Activated naive CD8-positive, alpha-beta T cell (primary cell): ENCODE results near the gene NFX1.

Source experiments
- H3K27ac Mint-ChIP-seq: one replicate; pipeline ENCODE4 v1.8.0; 2021; ENCODE audit warnings: mixed read lengths
- H3K27me3 Mint-ChIP-seq: one replicate; pipeline ENCODE4 v1.8.0; 2021; ENCODE audit warnings: mixed read lengths
- H3K36me3 Mint-ChIP-seq: one replicate; pipeline ENCODE4 v1.8.0; 2021; ENCODE audit warnings: mixed read lengths
- H3K4me1 Mint-ChIP-seq: one replicate; pipeline ENCODE4 v1.8.0; 2021; ENCODE audit warnings: low read depth, mixed read lengths
- H3K4me3 Mint-ChIP-seq: one replicate; pipeline ENCODE4 v1.8.0; 2021; ENCODE audit warnings: mild to moderate bottlenecking, mixed read lengths
- H3K9me3 Mint-ChIP-seq: one replicate; pipeline ENCODE4 v1.8.0; 2021; ENCODE audit warnings: low read depth, mixed read lengths

NFX1 gene

DNA sequence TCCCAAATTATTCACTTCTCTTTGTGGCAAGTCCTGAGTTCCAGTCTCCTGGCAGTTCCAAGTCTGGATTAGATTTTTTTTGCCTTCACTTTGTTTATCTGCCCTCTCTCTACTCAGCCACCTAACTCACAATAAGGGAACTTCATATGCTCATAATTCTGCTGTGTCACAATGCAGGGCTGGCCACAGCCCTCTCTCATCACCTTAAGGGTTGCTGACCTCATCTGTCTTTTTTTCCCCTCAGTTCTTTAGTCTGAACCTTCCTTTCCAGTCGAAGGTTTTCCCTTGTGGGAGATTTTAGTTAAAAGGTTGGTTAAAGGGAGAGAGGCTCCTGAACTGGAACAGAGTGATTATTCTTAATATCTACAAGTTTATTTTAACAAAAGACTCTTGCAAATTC, 29.9 kb upstream of the NFX1 start:
- H3K9me3 Mint-ChIP-seq, result no peaks in the 10 kb centered on the region
- no peaks in the 10 kb centered on the region for H3K27me3 Mint-ChIP-seq
- peaks cover 24% of the 10 kb centered on the region for H3K36me3 Mint-ChIP-seq
- peaks cover 29% of the 10 kb centered on the region for H3K4me1 Mint-ChIP-seq
- H3K4me3 Mint-ChIP-seq, result no peak overlapping the region
- peak overlapping the region; percentile 46 for H3K27ac Mint-ChIP-seq

DNA sequence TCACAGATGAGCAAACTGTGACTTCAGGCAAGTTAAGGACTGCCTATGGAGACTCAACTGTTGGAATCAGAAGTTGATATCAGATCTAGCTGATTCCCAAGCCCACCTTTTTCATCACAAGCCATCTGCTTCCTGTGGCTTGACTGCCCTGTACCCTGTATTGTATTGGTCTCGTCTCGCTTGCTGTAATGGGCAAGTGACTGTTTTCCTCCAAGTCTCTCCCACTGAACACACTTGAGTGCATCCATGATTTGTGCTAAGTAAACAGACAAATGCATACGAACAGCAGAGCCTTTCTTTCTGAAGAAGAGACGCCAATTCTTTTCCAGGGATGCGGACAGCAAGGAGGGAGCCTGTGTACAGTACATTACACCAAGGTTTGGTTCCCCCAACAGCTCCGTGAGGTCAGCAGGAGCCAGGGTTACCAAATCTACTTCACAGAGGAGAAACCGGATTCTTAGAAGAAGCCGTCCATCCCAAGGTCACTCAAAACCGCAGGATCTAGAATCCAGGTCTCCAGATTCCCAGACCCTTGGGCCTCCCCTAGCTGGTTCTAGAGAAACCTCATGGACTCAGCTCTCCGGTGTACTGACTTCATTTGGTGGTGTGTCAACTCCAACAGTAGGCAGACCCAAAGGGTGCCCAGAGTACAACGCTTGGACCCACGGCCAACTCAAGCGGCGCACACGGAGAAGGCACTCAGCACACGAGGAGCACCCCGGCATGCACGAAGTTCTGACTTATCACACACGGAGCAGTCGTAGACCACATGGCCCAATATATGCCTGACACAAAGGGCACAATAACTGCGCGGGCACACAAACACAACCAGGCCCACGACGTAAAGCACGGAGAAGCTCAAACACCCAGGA, 26.9 kb upstream of the NFX1 start:
- H3K4me3 Mint-ChIP-seq, result peak overlapping the region; percentile 94
- peaks cover 13% of the 10 kb centered on the region for H3K36me3 Mint-ChIP-seq
- peaks cover 53% of the 10 kb centered on the region for H3K4me1 Mint-ChIP-seq
- H3K27me3 Mint-ChIP-seq, result no peaks in the 10 kb centered on the region
- no peaks in the 10 kb centered on the region for H3K9me3 Mint-ChIP-seq
- H3K27ac Mint-ChIP-seq, result peak overlapping the region; percentile 96

- H3K4me1 Mint-ChIP-seq, result peaks cover 52% of the 10 kb centered on the region
- peak overlapping the region; percentile 94 for H3K4me3 Mint-ChIP-seq
- H3K36me3 Mint-ChIP-seq, result peaks cover 10% of the 10 kb centered on the region
- peak overlapping the region; percentile 96 for H3K27ac Mint-ChIP-seq
- H3K9me3 Mint-ChIP-seq, result no peaks in the 10 kb centered on the region
- no peaks in the 10 kb centered on the region for H3K27me3 Mint-ChIP-seq
Observed at GRCh38 chr9:33264003-33264472, 26.3 kb upstream of the NFX1 start.

DNA sequence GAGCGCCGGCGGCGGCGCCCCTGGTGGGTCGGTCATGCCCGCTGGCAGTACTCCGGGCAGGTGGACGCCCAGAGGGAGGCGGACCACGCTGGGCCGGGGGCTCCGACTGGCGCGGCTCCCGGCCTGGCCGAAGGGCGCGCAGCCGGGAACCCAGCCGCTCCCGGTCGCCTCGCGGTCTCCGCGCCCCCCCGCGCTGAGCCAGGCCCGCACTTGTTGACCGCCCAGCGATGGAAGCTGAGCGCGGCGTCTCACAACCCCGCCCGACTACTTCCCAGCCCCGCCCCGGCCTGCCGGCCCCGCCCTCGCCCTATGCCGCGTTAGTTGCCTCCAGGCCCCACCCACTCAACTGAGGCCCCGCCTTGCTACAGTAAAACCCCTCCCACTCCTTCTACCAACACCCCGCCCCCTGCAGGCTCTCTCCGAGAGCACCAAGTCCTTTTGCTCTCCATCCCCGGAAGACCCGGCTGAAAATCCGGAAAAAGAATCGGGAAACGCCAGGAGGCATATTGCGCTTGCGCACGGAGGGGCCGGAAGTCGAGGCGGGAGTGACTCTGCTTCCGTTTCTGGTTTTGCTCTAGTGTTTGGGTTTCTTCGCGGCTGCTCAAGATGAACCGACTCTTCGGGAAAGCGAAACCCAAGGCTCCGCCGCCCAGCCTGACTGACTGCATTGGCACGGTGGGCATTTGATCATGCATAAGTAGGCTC, 25.7 kb upstream of the NFX1 start, which contains the start of the genes BAG1 and CHMP5:
Gene BAG1 (minus strand): TSS at position 236 of the 705 bp plus-strand sequence.
Gene CHMP5 (plus strand): TSS at position 577 of the 705 bp plus-strand sequence. CDS start 30 bp downstream, at position 607.
- Mint-ChIP-seq H3K27ac (peak within 1 kb of the TSS; percentile 96), H3K36me3 (peaks cover 10% of the 10 kb centered on the region), H3K4me1 (peaks cover 51% of the 10 kb centered on the region), H3K27me3 (no peaks in the 10 kb centered on the region), H3K9me3 (no peaks in the 10 kb centered on the region), H3K4me3 (peak within 1 kb of the TSS; percentile 95)

DNA sequence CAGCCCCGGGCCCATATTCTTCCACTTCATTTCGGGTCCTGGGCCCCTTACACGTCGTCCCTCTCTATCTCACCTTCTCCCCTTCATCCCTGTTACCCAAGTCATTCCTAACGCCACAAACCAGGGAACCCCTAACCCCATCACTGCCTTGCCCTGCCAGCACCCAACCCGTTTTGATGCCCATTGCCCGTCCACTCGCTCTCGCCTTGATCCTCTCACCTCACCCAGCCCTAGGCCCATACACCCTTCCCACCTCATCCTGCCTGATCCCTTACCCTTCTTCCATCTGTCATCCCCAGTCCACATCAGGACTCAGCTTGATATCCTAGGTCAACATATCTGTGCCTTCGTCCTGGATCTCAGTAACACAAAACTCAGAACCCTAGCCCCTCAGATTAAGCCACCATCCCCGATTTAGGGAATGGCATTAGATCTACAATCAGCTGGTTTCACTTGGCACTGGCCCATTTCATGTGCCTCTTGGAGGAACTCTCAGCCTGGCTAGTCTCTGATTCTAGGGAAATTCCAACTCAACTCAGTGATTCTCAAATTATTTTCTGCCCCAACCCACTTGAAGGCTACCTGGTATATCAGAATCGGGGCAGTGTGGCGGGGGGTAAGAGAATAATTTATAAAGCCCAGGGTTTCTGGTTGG, 25.0 kb upstream of the NFX1 start:
- peak overlapping the region; percentile 95 for H3K4me3 Mint-ChIP-seq
- H3K36me3 Mint-ChIP-seq, result peaks cover 8% of the 10 kb centered on the region
- H3K27ac Mint-ChIP-seq, result peak overlapping the region; percentile 94
- peaks cover 45% of the 10 kb centered on the region for H3K4me1 Mint-ChIP-seq
- H3K27me3 Mint-ChIP-seq, result no peaks in the 10 kb centered on the region
- no peaks in the 10 kb centered on the region for H3K9me3 Mint-ChIP-seq

DNA sequence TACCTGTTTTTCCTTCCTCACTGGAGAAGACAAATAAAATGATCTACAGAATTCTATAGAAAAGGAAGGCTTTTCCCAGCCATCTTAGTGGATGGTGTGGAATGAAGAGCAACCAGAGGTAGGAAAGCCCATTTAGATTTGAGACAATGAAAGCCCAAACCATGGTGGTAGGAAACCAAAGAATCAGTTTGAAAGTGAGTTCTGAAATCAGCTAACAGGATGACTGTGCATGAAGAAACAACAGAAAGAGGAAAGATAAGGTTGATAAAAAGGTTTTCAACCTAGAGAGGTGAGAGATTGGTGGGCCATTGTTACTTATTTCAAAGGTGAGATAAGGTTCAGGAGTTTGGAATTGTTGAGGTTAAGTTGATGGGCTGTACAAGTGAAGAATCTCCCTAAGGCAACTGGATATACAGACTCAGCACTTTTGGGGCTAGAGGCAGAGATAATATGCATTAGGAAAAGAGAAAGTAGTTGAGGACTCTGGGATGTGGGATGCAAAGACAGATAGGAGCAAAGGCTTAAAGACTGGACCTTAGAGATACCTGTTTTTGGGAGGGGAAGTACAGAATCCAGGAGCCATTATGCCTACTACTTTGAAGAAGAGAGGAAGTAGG, 23.1 kb upstream of the NFX1 start:
- H3K27ac Mint-ChIP-seq, result peak overlapping the region; percentile 94
- H3K4me1 Mint-ChIP-seq, result peaks cover 39% of the 10 kb centered on the region
- peaks cover 5% of the 10 kb centered on the region for H3K36me3 Mint-ChIP-seq
- H3K4me3 Mint-ChIP-seq, result no peak overlapping the region
- no peaks in the 10 kb centered on the region for H3K27me3 Mint-ChIP-seq
- H3K9me3 Mint-ChIP-seq, result no peaks in the 10 kb centered on the region

DNA sequence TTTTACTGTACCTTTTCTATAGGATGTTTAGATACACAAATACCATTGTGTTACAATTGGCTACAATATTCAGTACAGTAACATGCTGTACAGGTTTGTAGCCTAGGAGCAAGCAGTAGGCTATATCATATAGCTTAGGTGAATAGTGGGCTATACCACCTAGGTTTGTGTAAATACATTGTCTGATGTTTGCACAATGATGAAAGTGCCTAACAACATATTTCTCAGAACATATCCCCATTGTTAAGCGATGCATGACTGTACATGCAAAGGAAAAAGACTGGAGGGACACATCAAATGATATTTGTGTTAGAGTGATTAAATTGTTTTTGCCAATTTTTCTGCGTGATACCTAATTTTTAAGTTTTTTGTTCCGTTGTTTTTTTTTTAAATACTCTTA, 20.2 kb upstream of the NFX1 start:
- Mint-ChIP-seq H3K36me3 (no peaks in the 10 kb centered on the region), H3K9me3 (no peaks in the 10 kb centered on the region), H3K27ac (no peak overlapping the region), H3K4me3 (no peak overlapping the region), H3K4me1 (peaks cover 33% of the 10 kb centered on the region), H3K27me3 (no peaks in the 10 kb centered on the region)

DNA sequence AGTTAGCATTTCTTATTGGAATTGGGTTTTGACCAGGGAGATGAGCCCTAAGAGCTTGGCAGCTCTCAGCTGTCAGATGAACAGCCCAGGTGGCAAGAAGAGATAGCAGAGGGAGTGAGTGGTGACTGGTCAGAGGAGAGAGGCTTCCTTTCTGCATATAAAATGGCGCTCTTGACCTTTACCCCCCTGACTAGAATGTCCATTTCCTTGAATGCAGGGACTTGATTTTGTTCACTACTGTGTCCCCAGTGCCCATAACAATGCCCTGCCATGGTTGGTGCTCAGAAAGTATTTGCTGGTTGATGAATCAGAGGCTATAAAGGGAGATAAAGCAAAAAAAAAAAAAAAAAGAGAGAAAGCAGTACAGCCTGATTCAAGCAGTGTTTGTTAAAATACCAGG, 18.3 kb upstream of the NFX1 start:
- H3K4me3 Mint-ChIP-seq, result no peak overlapping the region
- no peaks in the 10 kb centered on the region for H3K27me3 Mint-ChIP-seq
- H3K36me3 Mint-ChIP-seq, result no peaks in the 10 kb centered on the region
- peaks cover 14% of the 10 kb centered on the region for H3K4me1 Mint-ChIP-seq
- no peaks in the 10 kb centered on the region for H3K9me3 Mint-ChIP-seq
- no peak overlapping the region for H3K27ac Mint-ChIP-seq

DNA sequence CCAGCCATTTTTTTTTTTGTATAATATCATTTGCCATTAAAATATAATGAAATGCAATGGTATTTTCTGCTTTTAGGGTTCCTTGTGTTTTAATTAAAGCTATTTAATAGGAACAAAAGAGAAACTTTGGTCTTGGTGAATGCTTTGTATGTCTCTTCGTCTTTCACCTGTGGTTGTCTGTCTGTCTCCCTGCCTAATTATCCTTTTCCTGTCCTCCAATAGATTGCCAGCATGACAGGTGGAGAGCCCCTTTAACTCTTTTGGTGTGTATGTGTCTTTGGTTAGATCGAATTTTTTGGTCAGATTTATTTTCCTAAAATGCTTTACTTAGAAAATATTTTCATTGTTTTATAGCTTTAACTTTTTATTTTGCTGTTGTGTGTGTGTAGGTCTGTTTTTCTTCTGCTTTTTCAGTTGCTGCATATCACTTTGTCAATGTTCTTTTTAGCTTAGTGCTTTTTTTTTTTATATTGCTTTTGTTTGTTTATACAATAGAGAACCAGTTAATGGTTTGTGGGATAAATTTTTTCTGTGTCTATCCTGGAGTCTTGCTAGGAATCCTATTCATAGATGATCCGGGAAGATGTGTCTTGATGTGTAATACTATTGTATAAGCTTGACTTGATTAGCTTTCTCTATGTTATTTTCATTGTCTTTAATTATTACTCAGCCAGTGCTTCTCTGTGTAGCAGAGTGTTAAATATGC, 16.9 kb upstream of the NFX1 start:
- Mint-ChIP-seq H3K4me1 (peaks cover 4% of the 10 kb centered on the region), H3K9me3 (no peaks in the 10 kb centered on the region), H3K36me3 (peaks cover 7% of the 10 kb centered on the region), H3K27ac (peak overlapping the region; percentile 55), H3K27me3 (no peaks in the 10 kb centered on the region), H3K4me3 (no peak overlapping the region)

DNA sequence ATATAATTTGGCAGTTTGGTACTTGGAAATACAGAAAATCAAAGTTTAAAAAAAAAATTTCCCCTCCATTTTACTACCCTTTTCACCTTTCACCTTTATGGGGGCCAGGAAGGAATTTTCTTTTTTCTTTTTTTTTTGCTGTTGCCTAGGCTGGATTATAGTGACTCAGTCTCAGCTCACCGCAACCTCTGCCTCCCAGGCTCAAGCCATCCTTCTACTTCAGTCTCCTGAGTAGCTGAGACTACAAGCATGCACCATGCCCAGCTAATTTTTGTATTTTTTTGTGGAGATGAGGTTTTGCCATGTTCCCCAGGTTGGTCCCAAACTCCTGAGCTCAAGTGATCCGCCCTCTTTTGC, 16.4 kb upstream of the NFX1 start:
- Mint-ChIP-seq H3K27ac (peak overlapping the region; percentile 17), H3K36me3 (peaks cover 7% of the 10 kb centered on the region), H3K4me1 (peaks cover 3% of the 10 kb centered on the region), H3K4me3 (no peak overlapping the region), H3K27me3 (no peaks in the 10 kb centered on the region), H3K9me3 (no peaks in the 10 kb centered on the region)

DNA sequence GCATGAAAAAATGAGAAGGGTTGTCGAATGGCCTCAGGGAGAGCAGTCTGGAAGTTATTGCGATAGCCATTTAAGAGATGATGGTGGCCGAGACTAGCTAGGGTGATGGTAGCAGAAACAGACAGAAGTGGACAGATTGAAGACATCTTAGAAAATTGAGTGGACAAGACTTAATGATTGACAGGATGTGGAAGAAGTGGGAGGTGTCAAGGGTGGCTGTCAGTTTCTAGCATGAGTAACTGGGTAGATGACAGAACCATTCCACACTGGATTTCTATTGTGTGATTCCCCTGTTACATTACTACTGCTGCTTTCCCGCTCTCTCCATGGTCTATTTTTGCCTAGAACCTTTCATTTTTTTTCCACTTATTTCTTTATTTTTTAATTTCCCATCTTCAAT, 12.8 kb upstream of the NFX1 start:
- peaks cover 7% of the 10 kb centered on the region for H3K36me3 Mint-ChIP-seq

DNA sequence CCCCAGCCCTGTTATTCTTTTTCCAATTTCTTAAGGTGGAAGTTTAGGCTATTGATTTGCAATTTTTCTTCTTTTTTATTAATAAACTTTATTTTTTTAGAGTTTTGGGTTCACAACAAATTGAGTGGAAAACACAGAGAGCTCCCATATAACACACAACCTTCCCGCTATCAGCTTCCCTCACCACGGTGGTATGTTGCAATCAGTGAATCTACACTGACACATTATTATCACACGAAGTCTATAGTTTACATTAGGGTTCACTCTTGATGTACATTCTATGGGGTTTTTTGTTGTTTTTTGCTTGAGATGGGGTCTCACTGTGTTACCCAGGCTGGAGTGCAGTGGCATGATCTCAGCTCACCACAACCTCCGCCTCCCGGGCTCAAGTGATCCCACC, 4.8 kb upstream of the NFX1 start:
- no peak overlapping the region for H3K27ac Mint-ChIP-seq
- peaks cover 17% of the 10 kb centered on the region for H3K4me1 Mint-ChIP-seq
- H3K4me3 Mint-ChIP-seq, result no peak overlapping the region
- no peaks in the 10 kb centered on the region for H3K27me3 Mint-ChIP-seq
- H3K36me3 Mint-ChIP-seq, result no peaks in the 10 kb centered on the region
- no peaks in the 10 kb centered on the region for H3K9me3 Mint-ChIP-seq

More for the DNA sequence above, 12.8 kb upstream of the NFX1 start:
- H3K27ac Mint-ChIP-seq, result peak overlapping the region; percentile 66
- no peaks in the 10 kb centered on the region for H3K27me3 Mint-ChIP-seq
- H3K4me1 Mint-ChIP-seq, result peaks cover 3% of the 10 kb centered on the region
- no peak overlapping the region for H3K4me3 Mint-ChIP-seq
- H3K9me3 Mint-ChIP-seq, result no peaks in the 10 kb centered on the region

DNA sequence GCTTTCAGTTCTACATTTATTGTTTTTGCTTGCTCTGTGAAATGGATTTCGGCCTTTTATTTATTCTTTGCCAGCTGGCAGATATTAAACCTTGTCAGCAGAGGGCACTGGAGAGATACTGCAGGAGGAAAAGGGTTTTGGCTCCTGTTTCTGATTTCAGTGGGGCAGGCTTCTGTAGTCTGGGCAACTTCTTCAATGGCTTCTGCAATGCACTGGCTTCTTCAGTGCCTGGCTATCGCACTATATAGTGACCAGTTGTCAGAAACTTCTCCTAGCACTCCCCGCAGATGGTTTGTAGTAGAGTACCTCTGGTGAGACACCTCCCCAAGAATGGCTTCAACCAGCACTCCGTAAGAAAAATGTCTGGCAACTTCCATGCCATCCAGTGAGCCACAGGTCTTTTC, 3.2 kb upstream of the NFX1 start:
- Mint-ChIP-seq H3K4me1 (peaks cover 28% of the 10 kb centered on the region), H3K36me3 (peaks cover 1% of the 10 kb centered on the region), H3K27ac (peak overlapping the region; percentile 58), H3K9me3 (no peaks in the 10 kb centered on the region), H3K4me3 (peak overlapping the region; percentile 13), H3K27me3 (no peaks in the 10 kb centered on the region)

GRCh38 chr9:33288235-33288634, 2.1 kb upstream of the NFX1 start:
- no peaks in the 10 kb centered on the region for H3K27me3 Mint-ChIP-seq
- peak overlapping the region; percentile 84 for H3K27ac Mint-ChIP-seq
- no peaks in the 10 kb centered on the region for H3K9me3 Mint-ChIP-seq
- H3K4me3 Mint-ChIP-seq, result no peak overlapping the region
- peaks cover 40% of the 10 kb centered on the region for H3K4me1 Mint-ChIP-seq
- H3K36me3 Mint-ChIP-seq, result peaks cover 10% of the 10 kb centered on the region
